Measurements from ENCODE around the gene GAS2.

- TF ChIP-seq GABPA (tag; conservative IDR thresholded peaks at IDR 0.05; ENCODE audit: low read depth) (no peak), AFF4 (CRISPR knock-in tag; IDR thresholded peaks at IDR 0.05) (no peak), RBM25 (IDR thresholded peaks at IDR 0.05; ENCODE audit: low read depth, low read length, severe bottlenecking) (no peak), ARID4B (CRISPR knock-in tag; IDR thresholded peaks at IDR 0.05) (no peak), GATA2 (CRISPR knock-in tag; IDR thresholded peaks at IDR 0.05) (no peak), E2F5 (CRISPR knock-in tag; IDR thresholded peaks at IDR 0.05) (no peak)
Observed at GRCh38 chr11:22681281-22681812, 14.9 kb downstream of the GAS2 start.

All from K562 (cell line).